Mucosa of descending colon (tissue), 3 donors: ENCODE results near the gene S100G. TPM values are rescaled to one million over a fixed set of nuclear protein-coding genes. Genes with fewer than 3 reads are reported as not detected.

ENCODE experiments used
- ATAC-seq: fragments of 200-7000 bp; cut with Tn5 transposase; one replicate; pipeline ENCODE4 v1.9.1; 2020; ENCODE audit warnings: mild to moderate bottlenecking, moderate library complexity
- DNase-seq, 3 donors: peaks; one replicate each; pipeline ENCODE4 v3.0.0-alpha.2; 2020
- H3K36me3 ChIP-seq: fragments of 200-600 bp; one replicate; pipeline ENCODE4 v1.8.0; 2021; ENCODE audit warnings: low read depth, mild to moderate bottlenecking
- H3K4me1 ChIP-seq: fragments of 200-600 bp; one replicate; pipeline ENCODE4 v1.8.0; 2021; ENCODE audit warnings: low read depth, mild to moderate bottlenecking
- H3K4me3 ChIP-seq: fragments of 200-600 bp; one replicate; pipeline ENCODE4 v1.8.0; 2021; ENCODE audit warnings: mild to moderate bottlenecking
- H3K9me3 ChIP-seq: fragments of 200-600 bp; one replicate; pipeline ENCODE4 v1.8.0; 2021; ENCODE audit warnings: mild to moderate bottlenecking
- intact Hi-C, 2 donors: fragments of 100-400 bp; cut with DNase I in 1 of 2; cut with micrococcal nuclease in 1 of 2; formaldehyde crosslinking; loops; one replicate each; pipeline versions ENCODE4 v1.11.0 to v1.11.1; 2022; cut with DNase I, micrococcal nuclease
- total RNA-seq, 3 donors: library from RNA; stranded (reverse); fragmentation: NEBNext Ultra II Directional in 2 of 3; extraction: Animal tissue kit (Norgen Biotek cat#: 25700) in 2 of 3; gene quantifications; one replicate each; pipeline versions ENCODE4 v1.2.1 to v1.2.4, GENCODE V29; 2021 to 2023
- TF ChIP-seq, protein P1 (sequence below): fragments of 200-600 bp; IDR thresholded peaks from one replicate; pipeline ENCODE4 v1.8.0; 2022; ENCODE audit warnings: antibody characterized with exemption, mild to moderate bottlenecking
- donor health status: DM: no; HTN: no; CAD: no; lungs with moderate emphysema.
- donor health status: DM: no; HTN: no; CAD: no.
- donor health status: DM: no; HTN: yes; CAD: no.

S100G gene
- total RNA-seq, 3 donors from 2014 or later, result not detected

- intact Hi-C loops, result no loop called here
- no peaks in the 10 kb centered on the region for H3K4me1 ChIP-seq
- no peak overlapping the region for H3K4me3 ChIP-seq
- ATAC-seq, result no peak
- TF ChIP-seq, protein P1, sequence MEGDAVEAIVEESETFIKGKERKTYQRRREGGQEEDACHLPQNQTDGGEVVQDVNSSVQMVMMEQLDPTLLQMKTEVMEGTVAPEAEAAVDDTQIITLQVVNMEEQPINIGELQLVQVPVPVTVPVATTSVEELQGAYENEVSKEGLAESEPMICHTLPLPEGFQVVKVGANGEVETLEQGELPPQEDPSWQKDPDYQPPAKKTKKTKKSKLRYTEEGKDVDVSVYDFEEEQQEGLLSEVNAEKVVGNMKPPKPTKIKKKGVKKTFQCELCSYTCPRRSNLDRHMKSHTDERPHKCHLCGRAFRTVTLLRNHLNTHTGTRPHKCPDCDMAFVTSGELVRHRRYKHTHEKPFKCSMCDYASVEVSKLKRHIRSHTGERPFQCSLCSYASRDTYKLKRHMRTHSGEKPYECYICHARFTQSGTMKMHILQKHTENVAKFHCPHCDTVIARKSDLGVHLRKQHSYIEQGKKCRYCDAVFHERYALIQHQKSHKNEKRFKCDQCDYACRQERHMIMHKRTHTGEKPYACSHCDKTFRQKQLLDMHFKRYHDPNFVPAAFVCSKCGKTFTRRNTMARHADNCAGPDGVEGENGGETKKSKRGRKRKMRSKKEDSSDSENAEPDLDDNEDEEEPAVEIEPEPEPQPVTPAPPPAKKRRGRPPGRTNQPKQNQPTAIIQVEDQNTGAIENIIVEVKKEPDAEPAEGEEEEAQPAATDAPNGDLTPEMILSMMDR, result no peak
- H3K9me3 ChIP-seq, result no peaks in the 10 kb centered on the region
- no peaks in the 10 kb centered on the region for H3K36me3 ChIP-seq
- no peak for DNase-seq
Observed at GRCh38 chrX:16664074-16664473, 14.1 kb downstream of the S100G start.

- H3K4me3 ChIP-seq, result no peak overlapping the region
- intact Hi-C loops, result no loop called here
- ATAC-seq, result no peak
- H3K9me3 ChIP-seq, result no peaks in the 10 kb centered on the region
- no peak for DNase-seq
- TF ChIP-seq, protein P1, result no peak
- no peaks in the 10 kb centered on the region for H3K4me1 ChIP-seq
- no peaks in the 10 kb centered on the region for H3K36me3 ChIP-seq
Observed at GRCh38 chrX:16664626-16665025, 14.7 kb downstream of the S100G start.

GRCh38 chrX:16665089-16665488 is 15.1 kb downstream of the S100G start:
- Histone ChIP-seq H3K9me3 (no peaks in the 10 kb centered on the region), H3K4me1 (no peaks in the 10 kb centered on the region), H3K4me3 (no peak overlapping the region), H3K36me3 (no peaks in the 10 kb centered on the region)
- ATAC-seq (no peak), DNase-seq (no peak)
- intact Hi-C loops, result no loop called here
- TF ChIP-seq, protein P1, result no peak

DNA sequence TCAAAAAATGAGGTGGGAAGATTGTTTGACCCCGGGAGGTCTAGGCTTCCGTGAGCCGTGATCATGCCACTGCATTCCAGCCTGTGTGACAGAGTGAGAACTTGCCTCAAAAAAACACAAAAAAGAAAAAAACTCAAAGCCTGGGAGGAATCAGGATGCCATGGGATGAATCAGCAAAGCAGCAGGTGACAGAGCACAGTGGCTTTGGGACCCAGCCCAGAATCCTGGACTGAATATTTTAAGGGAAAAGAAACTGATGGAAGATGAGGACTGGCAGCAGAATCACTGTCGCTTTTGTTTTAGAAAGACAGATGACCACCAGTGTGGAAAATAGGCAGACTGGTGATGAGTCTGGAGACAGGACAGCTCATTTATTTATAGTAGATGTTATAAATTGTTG is 16.6 kb downstream of the S100G start:
- no peak for ATAC-seq
- no peak overlapping the region for H3K4me3 ChIP-seq
- intact Hi-C loops, result no loop called here
- no peaks in the 10 kb centered on the region for H3K4me1 ChIP-seq
- H3K9me3 ChIP-seq, result no peaks in the 10 kb centered on the region
- TF ChIP-seq, protein P1, result no peak
- H3K36me3 ChIP-seq, result no peaks in the 10 kb centered on the region
- DNase-seq, result no peak

- ATAC-seq (peak; percentile 31), DNase-seq (peak in 1 of 3 donors; percentile 23)
- H3K36me3 ChIP-seq, result no peaks in the 10 kb centered on the region
- H3K9me3 ChIP-seq, result no peaks in the 10 kb centered on the region
- TF ChIP-seq, protein P1, result no peak
- H3K4me3 ChIP-seq, result no peak overlapping the region
- intact Hi-C loops, result no loop called here
- no peaks in the 10 kb centered on the region for H3K4me1 ChIP-seq
Observed at GRCh38 chrX:16671005-16671404, 21.0 kb downstream of the S100G start.

GRCh38 chrX:16678689-16679088 is 28.7 kb downstream of the S100G start:
- DNase-seq (no peak), ATAC-seq (no peak)
- Histone ChIP-seq H3K4me1 (no peaks in the 10 kb centered on the region), H3K36me3 (no peaks in the 10 kb centered on the region), H3K4me3 (no peak overlapping the region), H3K9me3 (no peaks in the 10 kb centered on the region)
- intact Hi-C loops, result no loop called here
- TF ChIP-seq, protein P1, result no peak
